HepG2 (cell line): Measurements from ENCODE around the gene VWA3B. TPM values are rescaled to one million over a fixed set of nuclear protein-coding genes. Genes with fewer than 3 reads are reported as not detected.

Source experiments
- ATAC-seq: fragments of 200-7000 bp; cut with Tn5 transposase; 3 replicates; pipeline ENCODE4 v1.9.1; 2020; ENCODE audit warnings: mild to moderate bottlenecking, moderate library complexity
- BruUV-seq: library from RNA; stranded (reverse); fragments of 400-500 nt; replicated peaks from 2 replicates; lab custom pipeline; 2021; lab: Mats Ljungman, UMichigan
- CTCF ChIA-PET: fragments of 300-600 bp; formaldehyde crosslinking; extraction: SDS; loops from one replicate; lab custom pipeline; 2021; ENCODE audit warnings: low total read pairs, inconsistent platforms, low intra/inter-chr PET ratio; lab: Yijun Ruan, JAX
- POLR2A ChIA-PET: fragments of 350-600 bp; sonication (Branson Sonifier 250); formaldehyde crosslinking; loops from one replicate; lab custom pipeline; 2020; ENCODE audit warnings: antibody characterized with exemption, inconsistent platforms; lab: Yijun Ruan, JAX
- DNase-seq: peaks from one replicate; pipeline ENCODE4 v3.0.0-alpha.2; 2015; ENCODE audit warnings: low spot score
- FAIRE-seq: peaks from 3 replicates; lab custom pipeline; 2011; peaks lifted over from hg19 to GRCh38; lab: Jason Lieb, UNC
- H2AFZ ChIP-seq: one replicate; pipeline ENCODE4 v1.6.1; 2011; ENCODE audit warnings: low read length, inconsistent platforms
- H3K27ac ChIP-seq: fragments of 300-600 bp; 3 replicates; pipeline ENCODE4 v1.8.0; 2011; ENCODE audit warnings: mixed run types, mild to moderate bottlenecking, mixed read lengths, low read length, inconsistent platforms; ENCODE audit not compliant: insufficient read depth; ENCODE audit errors: extremely low read length
- H3K27me3 ChIP-seq, 2 experiments: fragments of 200-600 bp in 1 of 2; 2 replicates in 1 of 2; 3 replicates in 1 of 2; pipeline versions ENCODE4 v1.6.0 to v1.8.0; 2011; ENCODE audit warnings: low read length in 2 of 2, mild to moderate bottlenecking in 2 of 2, moderate library complexity in 2 of 2, inconsistent platforms in 1 of 2; ENCODE audit not compliant: insufficient read depth in 2 of 2, control insufficient read depth in 1 of 2
- H3K36me3 ChIP-seq, 2 experiments: fragments of 200-600 bp in 1 of 2; replicated peaks in 1 of 2; 2 replicates in 1 of 2; 3 replicates in 1 of 2; pipeline versions ENCODE4 v1.5.1 to v1.8.0; 2011; ENCODE audit warnings: low read length in 2 of 2, inconsistent platforms in 1 of 2; ENCODE audit not compliant: insufficient read depth in 2 of 2, control insufficient read depth in 1 of 2
- H3K4me1 ChIP-seq: 2 replicates; pipeline ENCODE4 v1.5.1; 2012; ENCODE audit warnings: low read length, inconsistent platforms; ENCODE audit not compliant: insufficient read depth
- H3K4me2 ChIP-seq: 2 replicates; pipeline ENCODE4 v1.6.0; 2011; ENCODE audit warnings: low read depth, low read length, inconsistent platforms
- H3K4me3 ChIP-seq, 3 experiments: fragments of 200-600 bp in 1 of 3; sonication (generic), shearing (Covaris generic) in 1 of 3; replicated peaks in 1 of 3; 2 replicates each; pipeline ENCODE4 v1.5.1; 2011 to 2016; ENCODE audit warnings: low read length in 3 of 3, inconsistent platforms in 2 of 3, low read depth in 2 of 3, mild to moderate bottlenecking in 2 of 3, control low read depth in 1 of 3, mixed read lengths in 1 of 3; ENCODE audit not compliant: insufficient read depth in 1 of 3
- H3K79me2 ChIP-seq: one replicate; pipeline ENCODE4 v1.6.1; 2011; ENCODE audit warnings: low read length, inconsistent platforms; ENCODE audit not compliant: insufficient read depth
- H3K9ac ChIP-seq: 2 replicates; pipeline ENCODE4 v1.6.0; 2011; ENCODE audit warnings: mild to moderate bottlenecking, low read depth, low read length, inconsistent platforms; ENCODE audit not compliant: insufficient read depth
- H3K9me3 ChIP-seq: 2 replicates; pipeline ENCODE4 v1.5.1; 2012; ENCODE audit warnings: mild to moderate bottlenecking, low read length
- H4K20me1 ChIP-seq: 2 replicates; pipeline ENCODE4 v1.6.0; 2011; ENCODE audit warnings: inconsistent platforms, mild to moderate bottlenecking, low read length, moderate library complexity; ENCODE audit not compliant: insufficient read depth
- ATF1 ChIP-seq: IDR thresholded peaks from 2 replicates; pipeline ENCODE4 v1.6.1; 2016; ENCODE audit warnings: mild to moderate bottlenecking, control low read depth
- CREB1 ChIP-seq, 2 experiments: fragments of 450-650 bp in 1 of 2; IDR thresholded peaks; 2 replicates each; pipeline ENCODE4 v1.6.1; 2016 to 2017; ENCODE audit warnings: control low read depth in 1 of 2, mild to moderate bottlenecking in 1 of 2, missing compliant biosample characterization in 1 of 2, missing genetic modification characterization in 1 of 2
- HIVEP1 ChIP-seq: sonication (generic); formaldehyde crosslinking; IDR thresholded peaks from 2 replicates; pipeline ENCODE4 v1.4.0; 2020; ENCODE audit warnings: mild to moderate bottlenecking, missing genetic modification reagents
- IKZF4 ChIP-seq: sonication (generic); formaldehyde crosslinking; IDR thresholded peaks from 2 replicates; pipeline ENCODE4 v1.5.1; 2020; ENCODE audit warnings: borderline replicate concordance, mild to moderate bottlenecking, low read depth, missing genetic modification reagents; ENCODE audit errors: not compliant biosample characterization
- KDM5B ChIP-seq: sonication (generic); formaldehyde crosslinking; IDR thresholded peaks from 2 replicates; pipeline ENCODE4 v1.4.0; 2020; ENCODE audit warnings: missing genetic modification reagents, mild to moderate bottlenecking, borderline replicate concordance
- KMT2A ChIP-seq: sonication (generic); formaldehyde crosslinking; IDR thresholded peaks from 2 replicates; pipeline ENCODE4 v1.4.0; 2020; ENCODE audit warnings: missing genetic modification reagents
- MAZ ChIP-seq, 2 experiments: sonication (generic) in 1 of 2; formaldehyde crosslinking in 1 of 2; IDR thresholded peaks; 2 replicates each; pipeline versions ENCODE4 v1.5.0 to v1.6.1; 2012 to 2020; ENCODE audit warnings: low read depth in 2 of 2, mild to moderate bottlenecking in 2 of 2, borderline replicate concordance in 1 of 2, improper control_type of control experiment in 1 of 2, low read length in 1 of 2, missing genetic modification reagents in 1 of 2, moderate library complexity in 1 of 2
- NCOR1 ChIP-seq: fragments of 200-600 bp; sonication (generic); IDR thresholded peaks from 2 replicates; pipeline ENCODE4 v1.7.0; 2017; ENCODE audit warnings: antibody characterized with exemption, low read length, borderline replicate concordance
- SALL1 ChIP-seq: sonication (generic); formaldehyde crosslinking; IDR thresholded peaks from 2 replicates; pipeline ENCODE4 v1.8.0; 2022; ENCODE audit warnings: mild to moderate bottlenecking, missing genetic modification reagents
- ZNF138 ChIP-seq: sonication (generic); formaldehyde crosslinking; IDR thresholded peaks from 2 replicates; pipeline ENCODE4 v1.5.0; 2020; ENCODE audit warnings: mild to moderate bottlenecking, low read depth, missing genetic modification reagents
- ZNF644 ChIP-seq: IDR thresholded peaks from 2 replicates; pipeline ENCODE4 v1.6.1; 2016; ENCODE audit warnings: low read depth
- WGBS: methylation state at CpG from one replicate; pipeline ENCODE4 v1.1.6; 2017; ENCODE audit warnings: low lambda C conversion rate; 5-methylcytosine and 5-hydroxymethylcytosine counted together
- in situ Hi-C: cut with HindIII; loops from 2 replicates; pipeline ENCODE4 v1.10.0; 2017; ENCODE audit warnings: low pct_unique_long_range_greater_than_20kb; ENCODE audit not compliant: extremely low pct_ligation_motif_present
- intact Hi-C: fragments of 100-400 bp; cut with micrococcal nuclease; formaldehyde crosslinking; loops from one replicate; pipeline ENCODE4 v1.10.0; 2022; ENCODE audit not compliant: unreplicated experiment
- polyA plus RNA-seq, 8 experiments: library from polyadenylated mRNA; depleted of rRNA in 3 of 8; stranded (reverse) in 7 of 8; unstranded in 1 of 8; fragments of >200 nt; fragmentation: Illumina TruSeq in 4 of 8; extraction: Trizol in 4 of 8; gene quantifications; 2 replicates each; pipeline versions ENCODE4 v1.2.1 to v1.2.3, GENCODE V29; 2011 to 2016; ENCODE audit warnings: low read depth in 4 of 8, missing spikeins in 1 of 8, mixed read lengths in 1 of 8; ENCODE audit not compliant: insufficient read depth in 1 of 8
- total RNA-seq, 5 experiments: library from RNA; depleted of rRNA; stranded (reverse); fragments of >200 nt; fragmentation: Illumina TruSeq; extraction: Trizol; gene quantifications; 2 replicates each; pipeline ENCODE4 v1.2.3, GENCODE V29; 2016; ENCODE audit warnings: low read depth in 1 of 5
- TF ChIP-seq, protein P1 (sequence below): sonication (generic); formaldehyde crosslinking; IDR thresholded peaks from 2 replicates; pipeline ENCODE4 v1.9.0; 2021; ENCODE audit warnings: missing genetic modification reagents, borderline replicate concordance
- TF ChIP-seq, protein P2 (sequence below): IDR thresholded peaks from 2 replicates; pipeline ENCODE4 v1.6.1; 2016; ENCODE audit warnings: missing genetic modification reagents, missing compliant biosample characterization

Gene VWA3B
- total and polyA plus RNA-seq, 2 of the 13 experiments (the other 11 are each of a cell fraction or from before 2014, with no cell fraction given), result not detected

DNA sequence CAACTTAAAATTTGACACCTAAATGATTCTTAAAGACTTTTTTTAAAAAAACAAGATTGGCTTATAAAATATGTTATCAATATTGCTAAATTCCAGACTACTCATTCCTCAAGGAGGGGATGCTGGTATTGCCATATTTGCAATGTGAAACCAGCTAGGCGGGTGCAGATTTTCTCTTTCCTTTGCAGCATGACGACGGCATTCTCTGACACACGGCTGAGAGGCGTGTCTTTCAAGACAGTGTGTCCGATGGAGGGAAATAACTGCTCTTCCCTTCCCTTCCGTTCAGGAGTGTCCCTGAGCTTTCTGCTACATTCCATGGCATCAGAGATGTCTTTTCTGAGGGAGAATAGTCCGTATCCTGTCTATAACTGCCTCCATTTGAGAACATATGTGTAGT lies 221.1 kb downstream of the VWA3B start:
- ChIA-PET POLR2A (no interaction called here), CTCF (no interaction called here)
- Histone ChIP-seq H3K9me3 (no peaks in the 10 kb centered on the region), H2AFZ (no peak overlapping the region), H3K4me1 (no peaks in the 10 kb centered on the region), H3K27ac (no peak overlapping the region), H3K9ac (no peak overlapping the region), H3K4me2 (no peak overlapping the region), H3K4me3 (no peak overlapping the region), H3K27me3 (peaks cover 1 to 54% of the 10 kb centered on the region in 2 experiments), H3K79me2 (no peaks in the 10 kb centered on the region), H4K20me1 (no peaks in the 10 kb centered on the region), H3K36me3 (no peaks in the 10 kb centered on the region)
- no peak for DNase-seq
- FAIRE-seq, result no peak
- no TSS peak for BruUV-seq
- WGBS, result 15% methylated on average over 8 of the region's 8 CpGs
- in situ Hi-C loops, result no loop called here
- intact Hi-C loops, result no loop called here
- no peak for ATAC-seq
- TF ChIP-seq ZNF138 (CRISPR knock-in tag), result no peak
- TF ChIP-seq HIVEP1 (CRISPR knock-in tag), result no peak
- no peak for TF ChIP-seq ATF1 (CRISPR knock-in tag)
- no peak for TF ChIP-seq NCOR1
- TF ChIP-seq MAZ (IDR thresholded peaks at IDR 0.05; ENCODE audit: borderline replicate concordance, low read depth, low read length), result no peak
- TF ChIP-seq MAZ (CRISPR knock-in tag; IDR thresholded peaks at IDR 0.05; ENCODE audit: low read depth), result no peak
- TF ChIP-seq, protein P1, sequence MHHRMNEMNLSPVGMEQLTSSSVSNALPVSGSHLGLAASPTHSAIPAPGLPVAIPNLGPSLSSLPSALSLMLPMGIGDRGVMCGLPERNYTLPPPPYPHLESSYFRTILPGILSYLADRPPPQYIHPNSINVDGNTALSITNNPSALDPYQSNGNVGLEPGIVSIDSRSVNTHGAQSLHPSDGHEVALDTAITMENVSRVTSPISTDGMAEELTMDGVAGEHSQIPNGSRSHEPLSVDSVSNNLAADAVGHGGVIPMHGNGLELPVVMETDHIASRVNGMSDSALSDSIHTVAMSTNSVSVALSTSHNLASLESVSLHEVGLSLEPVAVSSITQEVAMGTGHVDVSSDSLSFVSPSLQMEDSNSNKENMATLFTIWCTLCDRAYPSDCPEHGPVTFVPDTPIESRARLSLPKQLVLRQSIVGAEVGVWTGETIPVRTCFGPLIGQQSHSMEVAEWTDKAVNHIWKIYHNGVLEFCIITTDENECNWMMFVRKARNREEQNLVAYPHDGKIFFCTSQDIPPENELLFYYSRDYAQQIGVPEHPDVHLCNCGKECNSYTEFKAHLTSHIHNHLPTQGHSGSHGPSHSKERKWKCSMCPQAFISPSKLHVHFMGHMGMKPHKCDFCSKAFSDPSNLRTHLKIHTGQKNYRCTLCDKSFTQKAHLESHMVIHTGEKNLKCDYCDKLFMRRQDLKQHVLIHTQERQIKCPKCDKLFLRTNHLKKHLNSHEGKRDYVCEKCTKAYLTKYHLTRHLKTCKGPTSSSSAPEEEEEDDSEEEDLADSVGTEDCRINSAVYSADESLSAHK (CRISPR knock-in tag), result no peak
- TF ChIP-seq, protein P2, sequence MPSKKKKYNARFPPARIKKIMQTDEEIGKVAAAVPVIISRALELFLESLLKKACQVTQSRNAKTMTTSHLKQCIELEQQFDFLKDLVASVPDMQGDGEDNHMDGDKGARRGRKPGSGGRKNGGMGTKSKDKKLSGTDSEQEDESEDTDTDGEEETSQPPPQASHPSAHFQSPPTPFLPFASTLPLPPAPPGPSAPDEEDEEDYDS (CRISPR knock-in tag), result no peak
- no peak for TF ChIP-seq KDM5B
- TF ChIP-seq SALL1 (CRISPR knock-in tag), result no peak
- no peak for TF ChIP-seq CREB1 (IDR thresholded peaks at IDR 0.05)
- no peak for TF ChIP-seq CREB1 (CRISPR knock-in tag; IDR thresholded peaks at IDR 0.05)
- no peak for TF ChIP-seq IKZF4 (CRISPR knock-in tag)
- no peak for TF ChIP-seq ZNF644 (CRISPR knock-in tag)
- no peak for TF ChIP-seq KMT2A
